ENCODE data around the gene SLC37A1.

SLC37A1 gene

GRCh38 chr21:42594616-42595282 lies 81.1 kb downstream of the SLC37A1 start:
- no peak for DNase-seq (ENCODE audit: low read depth)
- no peak overlapping the region for H3K4me3 ChIP-seq (ENCODE audit: low read depth, low read length)
- TF ChIP-seq CTCF (IDR thresholded peaks at IDR 0.05; ENCODE audit: control insufficient read depth, extremely low read depth, insufficient read depth), result no peak

- H3K4me3 ChIP-seq (ENCODE audit: low read depth, low read length), result no peak overlapping the region
- no peak for DNase-seq (ENCODE audit: low read depth)
- no peak for TF ChIP-seq CTCF (IDR thresholded peaks at IDR 0.05; ENCODE audit: control insufficient read depth, extremely low read depth, insufficient read depth)
These were observed 81.9 kb downstream of the SLC37A1 start for GRCh38 chr21:42595283-42596187.

- no peak overlapping the region for H3K4me3 ChIP-seq (ENCODE audit: low read depth, low read length)
- DNase-seq (ENCODE audit: low read depth), result no peak
- no peak for TF ChIP-seq CTCF (IDR thresholded peaks at IDR 0.05; ENCODE audit: control insufficient read depth, extremely low read depth, insufficient read depth)
These were observed 83.0 kb downstream of the SLC37A1 start for GRCh38 chr21:42596657-42597056.

- no peak overlapping the region for H3K4me3 ChIP-seq (ENCODE audit: low read depth, low read length)
- TF ChIP-seq CTCF (IDR thresholded peaks at IDR 0.05; ENCODE audit: control insufficient read depth, extremely low read depth, insufficient read depth), result no peak
- no peak for DNase-seq (ENCODE audit: low read depth)
These were observed 84.0 kb downstream of the SLC37A1 start for GRCh38 chr21:42597487-42598158.

GRCh38 chr21:42598159-42598735 lies 84.6 kb downstream of the SLC37A1 start:
- no peak overlapping the region for H3K4me3 ChIP-seq (ENCODE audit: low read depth, low read length)
- no peak for DNase-seq (ENCODE audit: low read depth)
- TF ChIP-seq CTCF (IDR thresholded peaks at IDR 0.05; ENCODE audit: control insufficient read depth, extremely low read depth, insufficient read depth), result no peak

GRCh38 chr21:42599486-42599885 lies 85.8 kb downstream of the SLC37A1 start:
- no peak overlapping the region for H3K4me3 ChIP-seq (ENCODE audit: low read depth, low read length)

More at GRCh38 chr21:42599486-42599885, 85.8 kb downstream of the SLC37A1 start:
- TF ChIP-seq CTCF (IDR thresholded peaks at IDR 0.05; ENCODE audit: control insufficient read depth, extremely low read depth, insufficient read depth), result no peak
- no peak for DNase-seq (ENCODE audit: low read depth)

Data from LNCaP clone FGC (cell line).